Neural cell (in vitro differentiated cells): ENCODE data around the gene TMEM175. TPM values are rescaled to one million over a fixed set of nuclear protein-coding genes. Genes with fewer than 3 reads are reported as not detected.

Experiments
- H2AFZ ChIP-seq: fragments of 200-600, 300-800 bp; sonication (generic), shearing (Covaris generic); 2 replicates; pipeline ENCODE4 v1.6.0; 2014; ENCODE audit warnings: low read depth, mild to moderate bottlenecking, antibody characterized with exemption, low read length, moderate library complexity
- H3F3A ChIP-seq: fragments of 200-600 bp; shearing (Covaris generic); 2 replicates; pipeline ENCODE4 v1.6.1; 2016; ENCODE audit warnings: mild to moderate bottlenecking, moderate library complexity, mixed read lengths, antibody characterized with exemption, low read length; ENCODE audit not compliant: insufficient read depth, poor library complexity, severe bottlenecking
- H3K27ac ChIP-seq: fragments of 200-600, 300-800 bp; sonication (generic), shearing (Covaris generic); 2 replicates; pipeline ENCODE4 v1.5.1; 2014; ENCODE audit warnings: mild to moderate bottlenecking, low read length, moderate library complexity
- H3K27me3 ChIP-seq: fragments of 300-800, 200-600 bp; sonication (generic), shearing (Covaris generic); 2 replicates; pipeline ENCODE4 v1.6.0; 2014; ENCODE audit warnings: mild to moderate bottlenecking, low read depth, low read length, moderate library complexity; ENCODE audit not compliant: insufficient read depth
- H3K36me3 ChIP-seq: fragments of 300-800, 200-600 bp; sonication (generic), shearing (Covaris generic); 2 replicates; pipeline ENCODE4 v1.5.1; 2014; ENCODE audit warnings: mild to moderate bottlenecking, antibody characterized with exemption, low read length, moderate library complexity; ENCODE audit not compliant: insufficient read depth
- H3K4me2 ChIP-seq: fragments of 300-800, 200-600 bp; sonication (generic), shearing (Covaris generic); 2 replicates; pipeline ENCODE4 v1.6.0; 2014; ENCODE audit warnings: mild to moderate bottlenecking, low read length
- H3K4me3 ChIP-seq: fragments of 300-800, 200-600 bp; sonication (generic), shearing (Covaris generic); 2 replicates; pipeline ENCODE4 v1.5.1; 2014; ENCODE audit warnings: mild to moderate bottlenecking, low read length, moderate library complexity
- H3K79me2 ChIP-seq: fragments of 200-600 bp; shearing (Covaris generic); replicated peaks from 2 replicates; pipeline ENCODE4 v1.6.0; 2014; ENCODE audit warnings: mild to moderate bottlenecking, low read length, moderate library complexity; ENCODE audit not compliant: insufficient read depth
- H3K9ac ChIP-seq: fragments of 300-800, 200-600 bp; sonication (generic), shearing (Covaris generic); 2 replicates; pipeline ENCODE4 v1.6.1; 2016; ENCODE audit warnings: mild to moderate bottlenecking, low read length, mixed read lengths
- H3K9me2 ChIP-seq: fragments of 200-600 bp; shearing (Covaris generic); 2 replicates; pipeline ENCODE4 v1.6.1; 2016; ENCODE audit warnings: mild to moderate bottlenecking, low read length, mixed read lengths; ENCODE audit not compliant: insufficient read depth
- H3K9me3 ChIP-seq: fragments of 200-600, 300-800 bp; sonication (generic), shearing (Covaris generic); 2 replicates; pipeline ENCODE4 v1.6.1; 2016; ENCODE audit warnings: mild to moderate bottlenecking, mixed run types, low read length, moderate library complexity, mixed read lengths
- H4K20me1 ChIP-seq: fragments of 200-600 bp; shearing (Covaris generic); 2 replicates; pipeline ENCODE4 v1.6.1; 2016; ENCODE audit warnings: mild to moderate bottlenecking, mixed run types; ENCODE audit not compliant: insufficient read depth
- EP300 ChIP-seq: fragments of 450-650 bp; conservative IDR thresholded peaks from 2 replicates; pipeline ENCODE4 v1.6.1; 2014; ENCODE audit warnings: antibody characterized with exemption, mild to moderate bottlenecking, moderate library complexity; ENCODE audit not compliant: poor library complexity, severe bottlenecking
- EZH2 ChIP-seq: fragments of 200-600, 300-800 bp; shearing (Covaris generic), sonication (generic); IDR thresholded peaks from 2 replicates; pipeline ENCODE4 v1.6.1; 2014; ENCODE audit warnings: antibody characterized with exemption, low read length, borderline replicate concordance, mild to moderate bottlenecking; ENCODE audit not compliant: insufficient read depth, poor library complexity, severe bottlenecking
- MXI1 ChIP-seq: fragments of 450-650 bp; conservative IDR thresholded peaks from 2 replicates; pipeline ENCODE4 v1.6.1; 2014; ENCODE audit warnings: antibody characterized with exemption, mild to moderate bottlenecking; ENCODE audit not compliant: poor library complexity, severe bottlenecking
- POLR2AphosphoS5 ChIP-seq: IDR thresholded peaks from 2 replicates; pipeline ENCODE4 v1.6.1; 2012
- RAD21 ChIP-seq: fragments of 450-650 bp; conservative IDR thresholded peaks from 2 replicates; pipeline ENCODE4 v1.6.1; 2014; ENCODE audit warnings: antibody characterized with exemption, mild to moderate bottlenecking, moderate library complexity
- SMC3 ChIP-seq: fragments of 450-650 bp; conservative IDR thresholded peaks from 2 replicates; pipeline ENCODE4 v1.6.1; 2014; ENCODE audit warnings: antibody characterized with exemption, mild to moderate bottlenecking, moderate library complexity; ENCODE audit not compliant: poor library complexity
- TAF1 ChIP-seq: IDR thresholded peaks from 2 replicates; pipeline ENCODE4 v1.6.1; 2012; ENCODE audit warnings: low read depth
- polyA plus RNA-seq: library from polyadenylated mRNA; depleted of rRNA; stranded (reverse); fragments of >200 nt; gene quantifications from 2 replicates; pipeline ENCODE4 v1.2.3, GENCODE V29; 2014
- TF ChIP-seq, protein P1 (sequence below): fragments of 450-650 bp; IDR thresholded peaks from 2 replicates; pipeline ENCODE4 v1.5.1; 2014; ENCODE audit warnings: antibody characterized with exemption, mild to moderate bottlenecking, moderate library complexity; ENCODE audit not compliant: poor library complexity, severe bottlenecking
- TF ChIP-seq, protein P2 (sequence below): IDR thresholded peaks from 2 replicates; pipeline ENCODE4 v1.6.1; 2012; ENCODE audit warnings: borderline replicate concordance

The TMEM175 gene
- polyA plus RNA-seq, 1 donor from 2014 or later: 36.9 TPM

- Histone ChIP-seq H3F3A (no peaks in the 10 kb centered on the region), H3K4me3 (no peak overlapping the region), H3K9me3 (no peaks in the 10 kb centered on the region), H3K27me3 (no peaks in the 10 kb centered on the region), H3K9ac (no peak overlapping the region), H4K20me1 (no peaks in the 10 kb centered on the region), H3K79me2 (no peaks in the 10 kb centered on the region), H3K4me2 (no peak overlapping the region), H3K36me3 (no peaks in the 10 kb centered on the region), H2AFZ (no peak overlapping the region), H3K27ac (no peak overlapping the region), H3K9me2 (no peaks in the 10 kb centered on the region)
- TF ChIP-seq, protein P1, sequence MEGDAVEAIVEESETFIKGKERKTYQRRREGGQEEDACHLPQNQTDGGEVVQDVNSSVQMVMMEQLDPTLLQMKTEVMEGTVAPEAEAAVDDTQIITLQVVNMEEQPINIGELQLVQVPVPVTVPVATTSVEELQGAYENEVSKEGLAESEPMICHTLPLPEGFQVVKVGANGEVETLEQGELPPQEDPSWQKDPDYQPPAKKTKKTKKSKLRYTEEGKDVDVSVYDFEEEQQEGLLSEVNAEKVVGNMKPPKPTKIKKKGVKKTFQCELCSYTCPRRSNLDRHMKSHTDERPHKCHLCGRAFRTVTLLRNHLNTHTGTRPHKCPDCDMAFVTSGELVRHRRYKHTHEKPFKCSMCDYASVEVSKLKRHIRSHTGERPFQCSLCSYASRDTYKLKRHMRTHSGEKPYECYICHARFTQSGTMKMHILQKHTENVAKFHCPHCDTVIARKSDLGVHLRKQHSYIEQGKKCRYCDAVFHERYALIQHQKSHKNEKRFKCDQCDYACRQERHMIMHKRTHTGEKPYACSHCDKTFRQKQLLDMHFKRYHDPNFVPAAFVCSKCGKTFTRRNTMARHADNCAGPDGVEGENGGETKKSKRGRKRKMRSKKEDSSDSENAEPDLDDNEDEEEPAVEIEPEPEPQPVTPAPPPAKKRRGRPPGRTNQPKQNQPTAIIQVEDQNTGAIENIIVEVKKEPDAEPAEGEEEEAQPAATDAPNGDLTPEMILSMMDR: no peak
- TF ChIP-seq RAD21 (no peak), MXI1 (no peak), EZH2 (no peak), EP300 (no peak), SMC3 (no peak)
- TF ChIP-seq, protein P2, sequence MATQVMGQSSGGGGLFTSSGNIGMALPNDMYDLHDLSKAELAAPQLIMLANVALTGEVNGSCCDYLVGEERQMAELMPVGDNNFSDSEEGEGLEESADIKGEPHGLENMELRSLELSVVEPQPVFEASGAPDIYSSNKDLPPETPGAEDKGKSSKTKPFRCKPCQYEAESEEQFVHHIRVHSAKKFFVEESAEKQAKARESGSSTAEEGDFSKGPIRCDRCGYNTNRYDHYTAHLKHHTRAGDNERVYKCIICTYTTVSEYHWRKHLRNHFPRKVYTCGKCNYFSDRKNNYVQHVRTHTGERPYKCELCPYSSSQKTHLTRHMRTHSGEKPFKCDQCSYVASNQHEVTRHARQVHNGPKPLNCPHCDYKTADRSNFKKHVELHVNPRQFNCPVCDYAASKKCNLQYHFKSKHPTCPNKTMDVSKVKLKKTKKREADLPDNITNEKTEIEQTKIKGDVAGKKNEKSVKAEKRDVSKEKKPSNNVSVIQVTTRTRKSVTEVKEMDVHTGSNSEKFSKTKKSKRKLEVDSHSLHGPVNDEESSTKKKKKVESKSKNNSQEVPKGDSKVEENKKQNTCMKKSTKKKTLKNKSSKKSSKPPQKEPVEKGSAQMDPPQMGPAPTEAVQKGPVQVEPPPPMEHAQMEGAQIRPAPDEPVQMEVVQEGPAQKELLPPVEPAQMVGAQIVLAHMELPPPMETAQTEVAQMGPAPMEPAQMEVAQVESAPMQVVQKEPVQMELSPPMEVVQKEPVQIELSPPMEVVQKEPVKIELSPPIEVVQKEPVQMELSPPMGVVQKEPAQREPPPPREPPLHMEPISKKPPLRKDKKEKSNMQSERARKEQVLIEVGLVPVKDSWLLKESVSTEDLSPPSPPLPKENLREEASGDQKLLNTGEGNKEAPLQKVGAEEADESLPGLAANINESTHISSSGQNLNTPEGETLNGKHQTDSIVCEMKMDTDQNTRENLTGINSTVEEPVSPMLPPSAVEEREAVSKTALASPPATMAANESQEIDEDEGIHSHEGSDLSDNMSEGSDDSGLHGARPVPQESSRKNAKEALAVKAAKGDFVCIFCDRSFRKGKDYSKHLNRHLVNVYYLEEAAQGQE: no peak
Measured at GRCh38 chr4:884896-885295, 47.4 kb upstream of the TMEM175 start.

DNA sequence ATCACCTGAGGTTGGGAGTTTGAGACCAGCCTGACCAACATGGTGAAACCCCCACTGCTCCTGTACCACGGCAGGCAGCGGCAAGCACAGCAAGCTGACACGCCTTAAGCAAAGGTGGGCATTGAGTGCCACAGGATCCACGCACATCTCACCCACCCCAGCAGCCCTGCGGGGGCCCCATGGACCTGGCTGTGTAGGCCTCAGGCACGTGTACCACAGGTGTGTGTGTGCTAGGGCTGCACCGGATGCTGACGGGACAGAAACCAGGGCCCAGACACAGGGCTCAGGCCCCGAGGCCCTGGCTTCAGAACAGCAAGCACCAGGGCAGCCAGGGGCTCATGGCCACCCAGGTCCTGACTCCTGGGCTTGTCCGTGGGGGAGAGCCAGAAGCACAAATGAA, 46.9 kb upstream of the TMEM175 start:
- no peaks in the 10 kb centered on the region for H3F3A ChIP-seq
- no peak overlapping the region for H3K27ac ChIP-seq
- H3K4me3 ChIP-seq: no peak overlapping the region
- H2AFZ ChIP-seq: no peak overlapping the region
- H3K9ac ChIP-seq: no peak overlapping the region
- no peaks in the 10 kb centered on the region for H3K9me3 ChIP-seq
- TF ChIP-seq EZH2: no peak
- TF ChIP-seq RAD21: no peak
- TF ChIP-seq SMC3: no peak
- TF ChIP-seq, protein P1: no peak
- TF ChIP-seq, protein P2: no peak
- TF ChIP-seq MXI1: no peak
- TF ChIP-seq EP300: no peak
- TF ChIP-seq POLR2AphosphoS5: no peak
- no peak for TF ChIP-seq TAF1
- no peaks in the 10 kb centered on the region for H3K9me2 ChIP-seq
- no peaks in the 10 kb centered on the region for H3K27me3 ChIP-seq
- no peaks in the 10 kb centered on the region for H4K20me1 ChIP-seq
- H3K36me3 ChIP-seq: no peaks in the 10 kb centered on the region
- H3K4me2 ChIP-seq: no peak overlapping the region
- no peaks in the 10 kb centered on the region for H3K79me2 ChIP-seq
